Measurements from ENCODE around the gene VMP1. TPM values are rescaled to one million over a fixed set of nuclear protein-coding genes. Genes with fewer than 3 reads are reported as not detected.

Gene VMP1
- polyA plus RNA-seq: 10 to 100 TPM; 61.5 to 81.4 (median 66.7) TPM

- peak; percentile 87 to 89 (median 89) for DNase-seq
- H3K4me1 Mint-ChIP-seq: peaks cover 52 to 80% of the 10 kb centered on the region in 2 donors
- no peaks in the 10 kb centered on the region for H3K9me3 Mint-ChIP-seq
- H3K36me3 Mint-ChIP-seq: peaks cover 0 to 4% (median 0%) of the 10 kb centered on the region in 3 donors
- H3K4me3 Mint-ChIP-seq: peak within 1 kb of the TSS; percentile 95 to 100 (median 98)
- peak within 1 kb of the TSS; percentile 96 to 100 (median 99) for H3K27ac Mint-ChIP-seq
- peaks cover 4 to 17% (median 9%) of the 10 kb centered on the region in 3 donors for H3K27me3 Mint-ChIP-seq (ENCODE audit: low read depth in 3 of 3)
Measured at GRCh38 chr17:59707149-59707970, at the start of gene VMP1, which contains the start of gene PTRH2. TSS of gene VMP1 (plus strand) at chr17:59707654. CDS start at chr17:59731447, 23,793 bp downstream. TSS of gene PTRH2 (minus strand) at chr17:59707430. CDS start at chr17:59697978, 9,452 bp downstream.

GRCh38 chr17:59666235-59666634 lies 41.2 kb upstream of the VMP1 start:
- Mint-ChIP-seq H3K36me3 (peaks cover 10 to 23% (median 11%) of the 10 kb centered on the region in 3 donors), H3K27me3 (ENCODE audit: low read depth in 3 of 3) (no peaks in the 10 kb centered on the region), H3K9me3 (no peaks in the 10 kb centered on the region), H3K4me3 (no peak overlapping the region), H3K4me1 (peaks cover 6 to 20% of the 10 kb centered on the region in 2 donors), H3K27ac (no peak overlapping the region)
- no peak for DNase-seq

GRCh38 chr17:59668816-59669215 lies 38.6 kb upstream of the VMP1 start:
- Mint-ChIP-seq H3K4me1 (peaks cover 6 to 33% of the 10 kb centered on the region in 2 donors), H3K36me3 (peaks cover 6 to 27% (median 7%) of the 10 kb centered on the region in 3 donors), H3K27me3 (ENCODE audit: low read depth in 3 of 3) (no peaks in the 10 kb centered on the region), H3K4me3 (no peak overlapping the region), H3K9me3 (no peaks in the 10 kb centered on the region), H3K27ac (peak overlapping the region in 3 of 6 donors; percentile 16 to 49 (median 34))
- DNase-seq: no peak

- DNase-seq: no peak
- peaks cover 6 to 33% of the 10 kb centered on the region in 2 donors for H3K4me1 Mint-ChIP-seq
- no peaks in the 10 kb centered on the region for H3K9me3 Mint-ChIP-seq
- H3K27me3 Mint-ChIP-seq (ENCODE audit: low read depth in 3 of 3): no peaks in the 10 kb centered on the region
- peak overlapping the region in 3 of 6 donors; percentile 15 to 71 (median 66) for H3K27ac Mint-ChIP-seq
- H3K4me3 Mint-ChIP-seq: no peak overlapping the region
- H3K36me3 Mint-ChIP-seq: peaks cover 7 to 26% (median 9%) of the 10 kb centered on the region in 3 donors
Measured at GRCh38 chr17:59669411-59669810, 38.0 kb upstream of the VMP1 start.

- Mint-ChIP-seq H3K27me3 (ENCODE audit: low read depth in 3 of 3) (no peaks in the 10 kb centered on the region), H3K4me1 (peaks cover 6 to 33% of the 10 kb centered on the region in 2 donors), H3K9me3 (no peaks in the 10 kb centered on the region), H3K27ac (peak overlapping the region in 5 of 6 donors; percentile 4 to 71 (median 26)), H3K36me3 (peaks cover 5 to 26% (median 11%) of the 10 kb centered on the region in 3 donors), H3K4me3 (no peak overlapping the region)
- no peak for DNase-seq
Measured at GRCh38 chr17:59669944-59670343, 37.5 kb upstream of the VMP1 start.

- H3K9me3 Mint-ChIP-seq: no peaks in the 10 kb centered on the region
- no peaks in the 10 kb centered on the region for H3K27me3 Mint-ChIP-seq (ENCODE audit: low read depth in 3 of 3)
- peaks cover 6 to 33% of the 10 kb centered on the region in 2 donors for H3K4me1 Mint-ChIP-seq
- peaks cover 3 to 23% (median 12%) of the 10 kb centered on the region in 3 donors for H3K36me3 Mint-ChIP-seq
- H3K4me3 Mint-ChIP-seq: no peak overlapping the region
- peak overlapping the region in 3 of 6 donors; percentile 8 to 68 (median 12) for H3K27ac Mint-ChIP-seq
- no peak for DNase-seq
Measured at GRCh38 chr17:59671386-59671785, 36.1 kb upstream of the VMP1 start.

GRCh38 chr17:59675231-59675630 lies 32.2 kb upstream of the VMP1 start:
- H3K4me3 Mint-ChIP-seq: no peak overlapping the region
- no peaks in the 10 kb centered on the region for H3K9me3 Mint-ChIP-seq
- peaks cover 3 to 39% (median 14%) of the 10 kb centered on the region in 3 donors for H3K36me3 Mint-ChIP-seq

GRCh38 chr17:59676716-59677115 lies 30.7 kb upstream of the VMP1 start:
- DNase-seq: no peak
- Mint-ChIP-seq H3K9me3 (no peaks in the 10 kb centered on the region), H3K36me3 (peaks cover 9 to 44% (median 22%) of the 10 kb centered on the region in 3 donors), H3K27ac (peak overlapping the region in 2 of 6 donors; percentile 1 to 65), H3K27me3 (ENCODE audit: low read depth in 3 of 3) (no peaks in the 10 kb centered on the region), H3K4me3 (no peak overlapping the region), H3K4me1 (peaks cover 0 to 9% of the 10 kb centered on the region in 2 donors)

More at GRCh38 chr17:59675231-59675630, 32.2 kb upstream of the VMP1 start:
- Mint-ChIP-seq H3K27ac (peak overlapping the region in 2 of 6 donors; percentile 7 to 36), H3K4me1 (peaks cover 0 to 17% of the 10 kb centered on the region in 2 donors), H3K27me3 (ENCODE audit: low read depth in 3 of 3) (no peaks in the 10 kb centered on the region)
- DNase-seq: no peak

GRCh38 chr17:59678918-59679317 lies 28.5 kb upstream of the VMP1 start:
- Mint-ChIP-seq H3K4me1 (no peaks in the 10 kb centered on the region), H3K4me3 (no peak overlapping the region)

GRCh38 chr17:59680314-59680713 lies 27.1 kb upstream of the VMP1 start:
- Mint-ChIP-seq H3K4me3 (no peak overlapping the region), H3K9me3 (no peaks in the 10 kb centered on the region), H3K27me3 (ENCODE audit: low read depth in 3 of 3) (no peaks in the 10 kb centered on the region), H3K27ac (no peak overlapping the region), H3K4me1 (no peaks in the 10 kb centered on the region), H3K36me3 (peaks cover 14 to 58% (median 35%) of the 10 kb centered on the region in 3 donors)
- DNase-seq: no peak

More at GRCh38 chr17:59678918-59679317, 28.5 kb upstream of the VMP1 start:
- DNase-seq: no peak
- Mint-ChIP-seq H3K9me3 (no peaks in the 10 kb centered on the region), H3K27me3 (ENCODE audit: low read depth in 3 of 3) (no peaks in the 10 kb centered on the region), H3K27ac (no peak overlapping the region), H3K36me3 (peaks cover 14 to 51% (median 34%) of the 10 kb centered on the region in 3 donors)

GRCh38 chr17:59683283-59683682 lies 24.2 kb upstream of the VMP1 start:
- Mint-ChIP-seq H3K4me1 (peaks cover 1 to 12% of the 10 kb centered on the region in 2 donors), H3K27ac (peak overlapping the region in 1 of 6 donors; percentile 17), H3K36me3 (peaks cover 18 to 56% (median 42%) of the 10 kb centered on the region in 3 donors), H3K4me3 (no peak overlapping the region), H3K9me3 (no peaks in the 10 kb centered on the region), H3K27me3 (ENCODE audit: low read depth in 3 of 3) (no peaks in the 10 kb centered on the region)
- no peak for DNase-seq

GRCh38 chr17:59684967-59685366 lies 22.5 kb upstream of the VMP1 start:
- H3K4me3 Mint-ChIP-seq: no peak overlapping the region
- no peaks in the 10 kb centered on the region for H3K9me3 Mint-ChIP-seq
- no peaks in the 10 kb centered on the region for H3K27me3 Mint-ChIP-seq (ENCODE audit: low read depth in 3 of 3)
- H3K36me3 Mint-ChIP-seq: peaks cover 18 to 55% (median 45%) of the 10 kb centered on the region in 3 donors
- peak overlapping the region in 2 of 6 donors; percentile 0 to 14 for H3K27ac Mint-ChIP-seq
- peaks cover 1 to 17% of the 10 kb centered on the region in 2 donors for H3K4me1 Mint-ChIP-seq
- no peak for DNase-seq

- Mint-ChIP-seq H3K4me3 (no peak overlapping the region), H3K9me3 (no peaks in the 10 kb centered on the region), H3K27ac (peak overlapping the region in 3 of 6 donors; percentile 9 to 77 (median 63)), H3K27me3 (ENCODE audit: low read depth in 3 of 3) (no peaks in the 10 kb centered on the region), H3K36me3 (peaks cover 11 to 48% (median 35%) of the 10 kb centered on the region in 3 donors), H3K4me1 (peaks cover 1 to 17% of the 10 kb centered on the region in 2 donors)
- no peak for DNase-seq
Measured at GRCh38 chr17:59688008-59688407, 19.4 kb upstream of the VMP1 start.

- Mint-ChIP-seq H3K27ac (peak overlapping the region in 5 of 6 donors; percentile 9 to 77 (median 45)), H3K4me3 (no peak overlapping the region), H3K36me3 (peaks cover 11 to 45% (median 35%) of the 10 kb centered on the region in 3 donors), H3K27me3 (ENCODE audit: low read depth in 3 of 3) (peaks cover 0 to under 1% (median 0%) of the 10 kb centered on the region in 3 donors), H3K9me3 (no peaks in the 10 kb centered on the region), H3K4me1 (peaks cover 1 to 17% of the 10 kb centered on the region in 2 donors)
- DNase-seq: no peak
Measured at GRCh38 chr17:59688496-59688895, 19.0 kb upstream of the VMP1 start.

Data from immature natural killer cell (primary cell).